GM12874 (cell line): ENCODE data around the gene IL1RAP.

Experiments
- CTCF ChIP-seq: IDR thresholded peaks from 2 replicates; pipeline ENCODE4 v1.5.1; 2011; ENCODE audit warnings: low read depth, mild to moderate bottlenecking, control low read depth, low read length, moderate library complexity; ENCODE audit not compliant: insufficient read depth

Gene IL1RAP

GRCh38 chr3:190616637-190617036 is 102.8 kb downstream of the IL1RAP start:
- no peak for TF ChIP-seq CTCF

- no peak for TF ChIP-seq CTCF
Observed at GRCh38 chr3:190617185-190617584, 103.3 kb downstream of the IL1RAP start.

GRCh38 chr3:190618330-190619030 is 104.6 kb downstream of the IL1RAP start:
- TF ChIP-seq CTCF = no peak

- TF ChIP-seq CTCF = no peak
Observed at GRCh38 chr3:190619353-190619752, 105.5 kb downstream of the IL1RAP start.

GRCh38 chr3:190619761-190620160 is 105.9 kb downstream of the IL1RAP start:
- no peak for TF ChIP-seq CTCF

GRCh38 chr3:190620886-190621608 is 107.2 kb downstream of the IL1RAP start:
- TF ChIP-seq CTCF = no peak

GRCh38 chr3:190621927-190622326 is 108.0 kb downstream of the IL1RAP start:
- TF ChIP-seq CTCF = no peak
